K562 (cell line): ENCODE measurements around the gene TAS1R3. TPM values are rescaled to one million over a fixed set of nuclear protein-coding genes. Genes with fewer than 3 reads are reported as not detected.

Source experiments
- DDX20 ChIP-seq: fragments of 450-650 bp; IDR thresholded peaks from 2 replicates; pipeline ENCODE4 v1.6.1; 2016; ENCODE audit warnings: missing genetic modification characterization, low read depth, mild to moderate bottlenecking, missing compliant biosample characterization, moderate library complexity
- E2F3 ChIP-seq: fragments of 250-450 bp; sonication (Bioruptor Pico); IDR thresholded peaks from 2 replicates; pipeline ENCODE4 v1.4.0; 2020; ENCODE audit warnings: mild to moderate bottlenecking
- HMGN3 ChIP-seq: IDR thresholded peaks from 2 replicates; pipeline ENCODE4 v1.6.1; 2011; ENCODE audit warnings: borderline replicate concordance, low read depth, mild to moderate bottlenecking, mixed read lengths, low read length; ENCODE audit not compliant: insufficient read length; ENCODE audit errors: extremely low read depth
- NCOA2 ChIP-seq, 2 experiments: fragments of 450-650 bp; IDR thresholded peaks; 2 replicates each; pipeline ENCODE4 v1.6.1; 2018; ENCODE audit warnings: mild to moderate bottlenecking in 2 of 2, moderate library complexity in 1 of 2; ENCODE audit not compliant: partially characterized antibody in 2 of 2
- POLR3G ChIP-seq: IDR thresholded peaks from 2 replicates; pipeline ENCODE4 v1.6.1; 2011; ENCODE audit not compliant: insufficient read length, insufficient replicate concordance; ENCODE audit errors: extremely low read depth
- PTBP1 ChIP-seq: fragments of 200-400 bp; formaldehyde crosslinking; IDR thresholded peaks from 2 replicates; pipeline ENCODE4 v1.6.1; 2017; ENCODE audit warnings: low read depth, low read length
- SMARCE1 ChIP-seq: fragments of 450-650 bp; IDR thresholded peaks from 2 replicates; pipeline ENCODE4 v1.7.1; 2016; ENCODE audit warnings: mild to moderate bottlenecking
- SREBF1 ChIP-seq: fragments of 150-350 bp; IDR thresholded peaks from 2 replicates; pipeline ENCODE4 v1.6.1; 2014; ENCODE audit warnings: antibody characterized with exemption, low read depth, low read length, borderline replicate concordance
- ZBTB7A ChIP-seq: IDR thresholded peaks from 2 replicates; pipeline ENCODE4 v1.6.1; 2011; ENCODE audit warnings: low read depth, mild to moderate bottlenecking, low read length, moderate library complexity, borderline replicate concordance; ENCODE audit not compliant: control insufficient read depth
- ZNF436 ChIP-seq: fragments of 250-450, 450-650 bp; sonication (Bioruptor Pico); formaldehyde crosslinking; IDR thresholded peaks from 2 replicates; pipeline ENCODE4 v1.7.0; 2020; ENCODE audit warnings: mild to moderate bottlenecking
- polyA plus RNA-seq, 8 experiments: library from polyadenylated mRNA; depleted of rRNA in 4 of 8; stranded (reverse) in 5 of 8; unstranded in 3 of 8; fragments of >200 nt; fragmentation: Nextera tagmentation in 2 of 8; fragmentation: Illumina TruSeq in 1 of 8; extraction: Ambion mirVana in 2 of 8; extraction: Trizol in 1 of 8; gene quantifications; 2 replicates each; pipeline versions ENCODE4 v1.2.1 to v1.2.3, GENCODE V29; 2011 to 2014; ENCODE audit warnings: inconsistent platforms in 1 of 8, missing spikeins in 1 of 8
- total RNA-seq, 7 experiments: library from RNA; depleted of rRNA in 6 of 7; stranded (reverse); fragments of >200 nt in 6 of 7; fragmentation: Illumina TruSeq in 2 of 7; extraction: Trizol in 2 of 7; gene quantifications; 2 replicates each; pipeline versions ENCODE4 v1.2.1 to v1.2.3, GENCODE V29; 2011 to 2021; ENCODE audit warnings: low replicate concordance in 1 of 7
- TF ChIP-seq, protein P1 (sequence below): fragments of 450-650 bp; IDR thresholded peaks from 2 replicates; pipeline ENCODE4 v1.6.1; 2016; ENCODE audit warnings: borderline replicate concordance
- TF ChIP-seq, protein P2 (sequence below): fragments of 250-450 bp; sonication (Bioruptor Pico); IDR thresholded peaks from 2 replicates; pipeline ENCODE4 v1.5.0; 2021; ENCODE audit warnings: mild to moderate bottlenecking, moderate library complexity
- TF ChIP-seq, protein P3 (sequence below): sonication (generic); formaldehyde crosslinking; IDR thresholded peaks from 2 replicates; pipeline ENCODE4 v1.8.0; 2022; ENCODE audit warnings: mild to moderate bottlenecking, low read depth, missing genetic modification reagents
- TF ChIP-seq, protein P4 (sequence below), 3 experiments: IDR thresholded peaks in 2 of 3; conservative IDR thresholded peaks in 1 of 3; 2 replicates each; pipeline ENCODE4 v1.5.1; 2011 to 2012; ENCODE audit warnings: low read length in 3 of 3, mild to moderate bottlenecking in 3 of 3, control low read depth in 2 of 3, improper control_type of control experiment in 1 of 3, inconsistent platforms in 1 of 3, low read depth in 1 of 3, mixed read lengths in 1 of 3, moderate library complexity in 1 of 3; ENCODE audit not compliant: insufficient read depth in 2 of 3
- TF ChIP-seq, protein P5 (sequence below): sonication (generic); formaldehyde crosslinking; IDR thresholded peaks from 2 replicates; pipeline ENCODE4 v1.8.1; 2023; ENCODE audit warnings: mild to moderate bottlenecking, missing genetic modification reagents, moderate library complexity

Gene TAS1R3
- total and polyA plus RNA-seq, 9 of the 15 experiments (the other 6 are each of a cell fraction or from before 2014, with no cell fraction given), result 0.07 to 0.13 TPM; not detected in 7

DNA sequence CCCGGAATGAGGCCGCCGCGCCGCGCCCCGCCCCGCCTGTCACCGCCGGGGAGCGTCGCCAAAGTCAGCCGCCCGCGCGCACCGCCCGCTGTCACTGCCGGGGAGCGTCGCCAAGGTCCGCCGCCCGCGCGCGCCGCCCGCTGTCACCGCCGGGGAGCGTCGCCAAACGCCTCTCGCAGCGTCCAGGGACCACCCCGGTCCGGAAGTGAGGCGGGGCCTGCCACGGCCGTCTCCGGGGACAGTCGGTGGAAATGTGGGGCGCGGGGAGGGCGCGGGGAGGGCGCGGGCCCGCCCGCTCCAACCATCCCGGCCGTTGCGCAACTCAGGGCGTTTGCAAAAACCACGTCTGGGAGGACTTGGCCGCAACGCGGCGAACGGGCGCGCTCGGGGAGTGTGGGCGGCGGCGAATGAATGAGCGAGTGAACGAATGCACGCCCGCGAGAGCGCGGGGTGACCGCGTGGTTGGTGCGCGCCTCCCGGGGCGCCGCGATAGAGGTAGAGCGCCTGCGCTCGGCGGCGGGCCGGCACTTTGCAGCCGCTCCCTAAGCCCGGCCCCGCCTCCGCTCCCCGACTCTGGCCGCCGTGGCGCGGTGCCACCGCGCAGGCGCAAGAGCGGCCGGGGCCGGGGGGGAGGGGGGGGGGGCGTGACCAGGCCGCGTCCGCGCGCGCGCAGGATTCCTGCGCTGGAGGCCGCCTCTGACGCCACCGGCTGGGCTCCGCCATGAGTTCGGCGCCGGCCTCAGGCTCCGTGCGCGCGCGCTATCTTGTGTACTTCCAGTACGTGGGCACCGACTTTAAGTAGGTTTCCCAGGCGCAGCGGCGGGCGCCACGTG is 22.9 kb upstream of the TAS1R3 start, which contains the start of the genes ACAP3 and PUSL1 (continued):
- TF ChIP-seq, protein P1, sequence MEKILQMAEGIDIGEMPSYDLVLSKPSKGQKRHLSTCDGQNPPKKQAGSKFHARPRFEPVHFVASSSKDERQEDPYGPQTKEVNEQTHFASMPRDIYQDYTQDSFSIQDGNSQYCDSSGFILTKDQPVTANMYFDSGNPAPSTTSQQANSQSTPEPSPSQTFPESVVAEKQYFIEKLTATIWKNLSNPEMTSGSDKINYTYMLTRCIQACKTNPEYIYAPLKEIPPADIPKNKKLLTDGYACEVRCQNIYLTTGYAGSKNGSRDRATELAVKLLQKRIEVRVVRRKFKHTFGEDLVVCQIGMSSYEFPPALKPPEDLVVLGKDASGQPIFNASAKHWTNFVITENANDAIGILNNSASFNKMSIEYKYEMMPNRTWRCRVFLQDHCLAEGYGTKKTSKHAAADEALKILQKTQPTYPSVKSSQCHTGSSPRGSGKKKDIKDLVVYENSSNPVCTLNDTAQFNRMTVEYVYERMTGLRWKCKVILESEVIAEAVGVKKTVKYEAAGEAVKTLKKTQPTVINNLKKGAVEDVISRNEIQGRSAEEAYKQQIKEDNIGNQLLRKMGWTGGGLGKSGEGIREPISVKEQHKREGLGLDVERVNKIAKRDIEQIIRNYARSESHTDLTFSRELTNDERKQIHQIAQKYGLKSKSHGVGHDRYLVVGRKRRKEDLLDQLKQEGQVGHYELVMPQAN, result peak; percentile 66
- TF ChIP-seq, protein P2, sequence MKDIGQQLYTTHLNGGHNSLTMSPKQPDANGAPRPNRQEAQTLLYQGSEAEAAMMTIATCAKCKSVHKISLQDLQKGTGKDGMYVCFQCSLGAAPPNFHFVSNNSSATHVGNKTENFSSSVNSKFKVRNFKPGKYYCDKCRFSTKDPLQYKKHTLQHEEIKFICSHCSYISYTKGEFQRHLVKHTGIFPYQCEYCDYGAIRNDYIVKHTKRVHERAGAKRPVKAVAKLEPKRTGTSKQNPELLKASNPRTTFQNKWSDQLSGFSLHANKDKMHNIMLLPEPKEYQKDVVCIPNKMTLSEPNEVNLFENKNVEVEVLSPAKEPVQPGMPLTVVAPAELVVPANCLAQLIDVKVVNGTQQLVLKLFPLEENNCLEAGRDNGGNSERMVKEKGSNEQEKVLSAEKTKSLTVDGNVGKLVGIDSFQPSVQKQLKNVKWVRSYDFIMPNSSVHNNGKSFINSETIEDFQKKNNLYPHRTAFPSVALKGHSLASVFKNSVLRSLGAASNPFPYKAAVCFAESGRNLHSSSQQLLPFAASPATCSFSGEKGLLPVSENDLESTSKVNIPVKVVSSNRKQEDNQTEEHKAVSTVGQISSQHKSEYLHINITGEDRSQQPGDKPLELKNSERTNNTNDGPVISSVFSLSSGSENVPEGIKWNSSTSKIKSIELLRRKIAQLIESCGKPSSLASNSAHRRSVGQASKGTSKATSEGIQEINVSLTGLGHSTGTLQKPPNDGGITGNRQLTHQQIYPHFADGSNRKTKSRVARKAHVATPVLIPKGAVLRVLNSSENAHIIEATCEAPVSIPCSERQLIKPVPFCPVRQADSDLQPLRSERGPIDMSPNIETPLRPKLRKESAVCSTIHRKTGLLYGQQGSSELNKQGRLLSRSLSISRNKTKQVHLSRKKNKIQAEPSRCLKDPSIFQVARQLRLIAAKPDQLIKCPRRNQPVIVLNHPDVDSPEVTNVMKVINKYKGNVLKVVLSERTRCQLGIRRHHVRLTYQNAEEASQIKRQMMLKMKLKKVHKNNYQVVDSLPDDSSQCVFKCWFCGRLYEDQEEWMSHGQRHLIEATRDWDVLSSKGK (CRISPR knock-in tag), result no peak
- TF ChIP-seq ZBTB7A, result 0 out of 2 replicates have a peak, but pooled peaks have one; percentile 66
- peak; percentile 58; the same call in 1 of the 2 replicates for TF ChIP-seq E2F3 (CRISPR knock-in tag)
- TF ChIP-seq POLR3G, result no peak
- TF ChIP-seq ZNF436, result no peak
- TF ChIP-seq SMARCE1, result no peak
- TF ChIP-seq, protein P3, sequence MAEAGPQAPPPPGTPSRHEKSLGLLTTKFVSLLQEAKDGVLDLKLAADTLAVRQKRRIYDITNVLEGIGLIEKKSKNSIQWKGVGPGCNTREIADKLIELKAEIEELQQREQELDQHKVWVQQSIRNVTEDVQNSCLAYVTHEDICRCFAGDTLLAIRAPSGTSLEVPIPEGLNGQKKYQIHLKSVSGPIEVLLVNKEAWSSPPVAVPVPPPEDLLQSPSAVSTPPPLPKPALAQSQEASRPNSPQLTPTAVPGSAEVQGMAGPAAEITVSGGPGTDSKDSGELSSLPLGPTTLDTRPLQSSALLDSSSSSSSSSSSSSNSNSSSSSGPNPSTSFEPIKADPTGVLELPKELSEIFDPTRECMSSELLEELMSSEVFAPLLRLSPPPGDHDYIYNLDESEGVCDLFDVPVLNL (CRISPR knock-in tag), result 0 out of 2 replicates have a peak, but pooled peaks have one; percentile 7
- peak in 1 of 2 experiments; percentile 99 for TF ChIP-seq NCOA2 (IDR thresholded peaks at IDR 0.05; ENCODE audit: partially characterized antibody in 2 of 2)
- TF ChIP-seq PTBP1, result no peak
- TF ChIP-seq DDX20 (tag), result no peak
- peak; percentile 37 for TF ChIP-seq HMGN3
- TF ChIP-seq, protein P4, sequence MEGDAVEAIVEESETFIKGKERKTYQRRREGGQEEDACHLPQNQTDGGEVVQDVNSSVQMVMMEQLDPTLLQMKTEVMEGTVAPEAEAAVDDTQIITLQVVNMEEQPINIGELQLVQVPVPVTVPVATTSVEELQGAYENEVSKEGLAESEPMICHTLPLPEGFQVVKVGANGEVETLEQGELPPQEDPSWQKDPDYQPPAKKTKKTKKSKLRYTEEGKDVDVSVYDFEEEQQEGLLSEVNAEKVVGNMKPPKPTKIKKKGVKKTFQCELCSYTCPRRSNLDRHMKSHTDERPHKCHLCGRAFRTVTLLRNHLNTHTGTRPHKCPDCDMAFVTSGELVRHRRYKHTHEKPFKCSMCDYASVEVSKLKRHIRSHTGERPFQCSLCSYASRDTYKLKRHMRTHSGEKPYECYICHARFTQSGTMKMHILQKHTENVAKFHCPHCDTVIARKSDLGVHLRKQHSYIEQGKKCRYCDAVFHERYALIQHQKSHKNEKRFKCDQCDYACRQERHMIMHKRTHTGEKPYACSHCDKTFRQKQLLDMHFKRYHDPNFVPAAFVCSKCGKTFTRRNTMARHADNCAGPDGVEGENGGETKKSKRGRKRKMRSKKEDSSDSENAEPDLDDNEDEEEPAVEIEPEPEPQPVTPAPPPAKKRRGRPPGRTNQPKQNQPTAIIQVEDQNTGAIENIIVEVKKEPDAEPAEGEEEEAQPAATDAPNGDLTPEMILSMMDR (IDR thresholded peaks at IDR 0.05 in 2 of 3, conservative IDR thresholded peaks at IDR 0.05 in 1 of 3; ENCODE audit: insufficient read depth in 2 of 3, low read depth in 1 of 3, low read length in 3 of 3), result peak in 1 of 3 experiments; percentile 2; a peak in 1 of 6 replicates
- no peak for TF ChIP-seq SREBF1
- TF ChIP-seq, protein P5, sequence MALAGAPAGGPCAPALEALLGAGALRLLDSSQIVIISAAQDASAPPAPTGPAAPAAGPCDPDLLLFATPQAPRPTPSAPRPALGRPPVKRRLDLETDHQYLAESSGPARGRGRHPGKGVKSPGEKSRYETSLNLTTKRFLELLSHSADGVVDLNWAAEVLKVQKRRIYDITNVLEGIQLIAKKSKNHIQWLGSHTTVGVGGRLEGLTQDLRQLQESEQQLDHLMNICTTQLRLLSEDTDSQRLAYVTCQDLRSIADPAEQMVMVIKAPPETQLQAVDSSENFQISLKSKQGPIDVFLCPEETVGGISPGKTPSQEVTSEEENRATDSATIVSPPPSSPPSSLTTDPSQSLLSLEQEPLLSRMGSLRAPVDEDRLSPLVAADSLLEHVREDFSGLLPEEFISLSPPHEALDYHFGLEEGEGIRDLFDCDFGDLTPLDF (CRISPR knock-in tag), result peak; percentile 93
